Limb (tissue), 2 donors: ENCODE measurements around the gene KRTAP25-1.

Source experiments
- DNase-seq, 2 donors: peaks; one replicate each; pipeline ENCODE4 v3.0.0-alpha.2; 2016; ENCODE audit errors: extremely low spot score in 2 of 2

Gene KRTAP25-1, protein sequence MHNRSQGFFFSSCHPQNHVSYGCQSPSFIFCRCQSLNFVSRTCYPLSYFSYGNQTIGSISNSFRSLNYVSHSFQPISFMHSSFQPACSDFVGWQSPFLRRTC

DNA sequence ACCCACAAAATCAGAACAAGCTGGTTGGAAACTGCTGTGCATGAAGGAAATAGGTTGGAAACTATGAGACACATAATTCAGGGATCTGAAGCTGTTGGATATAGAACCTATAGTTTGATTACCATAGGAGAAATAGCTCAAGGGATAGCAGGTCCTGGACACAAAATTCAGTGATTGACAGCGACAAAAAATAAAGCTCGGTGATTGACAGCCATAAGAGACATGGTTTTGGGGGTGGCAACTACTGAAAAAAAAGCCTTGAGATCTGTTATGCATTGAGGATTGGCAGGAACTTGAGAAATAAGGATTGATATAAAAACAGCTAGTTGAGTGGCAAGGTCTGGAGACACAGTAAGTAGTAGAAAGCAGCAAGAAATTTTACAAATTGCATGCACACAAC, at the start of gene KRTAP25-1:
KRTAP25-1 (minus strand) TSS at position 300 of the 400 bp plus-strand sequence; CDS start at position 276, 24 bp downstream.
- DNase-seq: no peak

DNA sequence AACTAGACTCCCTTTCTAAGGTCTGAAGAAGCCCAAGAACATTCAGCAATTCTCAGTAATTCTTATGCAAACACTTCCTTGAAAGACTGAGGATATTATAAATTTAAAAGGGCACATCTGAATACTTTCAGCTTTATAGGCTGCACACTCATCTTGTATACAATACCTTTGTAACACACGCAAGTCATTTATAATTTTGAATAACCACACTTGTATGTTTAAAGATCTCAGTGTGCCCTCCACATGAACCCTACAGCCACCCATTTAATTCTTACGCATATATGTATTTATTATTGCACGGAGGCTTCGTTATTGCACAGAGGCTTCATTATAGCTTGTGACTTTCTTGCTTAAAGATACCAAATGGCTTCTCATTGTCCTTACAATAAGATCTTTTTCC, 49.4 kb upstream of the KRTAP25-1 start:
- no peak for DNase-seq

DNA sequence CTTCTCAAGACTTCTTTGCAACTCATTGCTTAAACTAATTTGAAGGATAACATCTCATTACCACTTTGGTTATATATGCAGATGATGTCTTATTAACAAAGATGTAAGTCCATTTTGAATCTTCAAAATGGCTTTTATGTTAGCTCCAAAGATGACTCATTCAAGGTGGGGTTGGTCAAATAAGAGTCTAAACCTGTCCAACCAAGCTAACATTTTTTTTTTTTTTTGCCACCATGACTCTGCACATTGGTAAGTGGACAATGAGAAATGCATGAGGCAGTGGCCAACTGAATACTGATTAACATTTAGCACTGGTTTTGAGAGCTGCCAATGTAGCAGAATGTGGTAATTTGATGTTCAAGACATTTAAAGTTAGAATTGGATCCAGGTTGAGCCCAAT, 48.5 kb upstream of the KRTAP25-1 start:
- no peak for DNase-seq

DNA sequence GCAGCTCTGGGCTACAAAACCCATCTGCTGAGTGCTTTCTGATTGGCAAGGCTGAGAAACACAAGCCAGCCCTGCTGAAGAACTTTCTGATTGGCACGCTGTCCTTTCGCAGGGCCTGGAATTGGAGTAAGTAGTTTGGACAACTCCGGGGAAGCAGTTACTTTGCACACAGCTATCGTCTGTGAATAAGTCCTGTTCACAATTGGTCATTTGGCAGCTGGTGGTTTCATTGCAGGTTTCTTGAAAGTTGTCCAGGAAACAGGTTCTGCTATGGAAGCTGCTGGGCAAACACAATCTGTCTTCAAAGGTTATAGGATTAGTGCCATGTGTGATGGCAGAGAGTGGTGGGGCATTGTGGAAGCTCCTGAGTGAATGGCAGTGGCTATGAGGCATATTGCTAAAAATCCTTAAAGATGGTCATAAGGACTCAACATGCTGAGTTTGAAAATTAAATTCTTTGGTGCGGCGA, 48.0 kb upstream of the KRTAP25-1 start, which contains the start of gene KRTAP27-1:
KRTAP27-1 (minus strand) TSS at position 419 of the 469 bp plus-strand sequence; CDS start at position 393, 26 bp downstream.
- no peak for DNase-seq

DNA sequence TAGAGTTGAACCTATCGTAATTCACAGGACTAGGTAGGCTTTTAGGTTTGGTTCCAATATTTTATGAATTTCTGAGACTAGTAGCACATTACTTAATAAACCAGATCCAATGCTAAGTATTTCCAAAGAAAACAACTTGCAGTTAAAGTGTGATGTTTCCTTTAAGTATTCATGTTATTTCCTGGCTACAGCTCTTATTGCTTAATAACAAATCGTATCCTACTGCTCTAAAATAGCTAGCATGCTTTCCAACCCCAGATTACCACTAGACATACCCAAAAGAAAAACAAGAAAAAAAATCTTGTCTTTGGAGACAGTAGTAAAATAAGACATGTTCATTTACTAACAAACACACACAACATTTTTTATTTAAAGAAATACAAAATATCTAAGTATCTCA, 47.3 kb upstream of the KRTAP25-1 start:
- DNase-seq: no peak

DNA sequence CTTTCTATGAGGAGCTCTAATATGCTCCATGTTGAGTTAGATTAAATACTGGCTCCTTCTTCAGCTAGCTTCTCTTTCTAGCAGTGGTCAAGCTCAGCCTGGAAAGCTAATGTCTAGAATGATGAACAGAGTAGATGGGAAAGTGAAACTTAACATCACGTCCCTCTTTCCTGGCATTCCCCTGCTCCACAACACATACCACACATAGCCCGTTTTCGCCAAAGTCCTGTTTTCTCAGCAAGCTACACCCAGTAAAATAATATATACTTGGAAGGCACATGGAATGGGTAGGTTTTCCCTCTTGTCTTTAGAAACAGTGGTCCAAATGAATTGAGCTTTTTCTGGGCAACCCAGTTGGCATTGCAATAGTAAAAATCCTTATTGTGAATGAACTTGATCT, 44.4 kb upstream of the KRTAP25-1 start:
- no peak for DNase-seq

DNA sequence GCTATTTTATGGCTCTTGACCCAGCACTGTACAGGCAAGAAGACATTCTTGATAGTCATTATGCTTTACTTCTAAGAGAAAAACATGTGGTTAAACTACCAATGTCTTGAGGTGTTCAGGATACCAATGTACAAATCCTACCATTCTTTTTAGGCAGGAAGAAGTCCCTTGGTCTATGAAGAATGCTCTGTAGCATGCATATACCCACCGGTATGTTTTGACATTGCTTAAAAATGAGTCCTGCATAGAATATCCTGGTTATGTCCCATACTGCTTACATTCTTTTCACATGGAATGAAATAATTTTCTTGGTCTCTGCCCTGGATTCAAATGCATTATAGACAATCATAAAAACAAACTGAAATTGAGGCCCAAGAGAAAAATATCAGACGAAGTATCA, 43.4 kb upstream of the KRTAP25-1 start:
- no peak for DNase-seq

DNA sequence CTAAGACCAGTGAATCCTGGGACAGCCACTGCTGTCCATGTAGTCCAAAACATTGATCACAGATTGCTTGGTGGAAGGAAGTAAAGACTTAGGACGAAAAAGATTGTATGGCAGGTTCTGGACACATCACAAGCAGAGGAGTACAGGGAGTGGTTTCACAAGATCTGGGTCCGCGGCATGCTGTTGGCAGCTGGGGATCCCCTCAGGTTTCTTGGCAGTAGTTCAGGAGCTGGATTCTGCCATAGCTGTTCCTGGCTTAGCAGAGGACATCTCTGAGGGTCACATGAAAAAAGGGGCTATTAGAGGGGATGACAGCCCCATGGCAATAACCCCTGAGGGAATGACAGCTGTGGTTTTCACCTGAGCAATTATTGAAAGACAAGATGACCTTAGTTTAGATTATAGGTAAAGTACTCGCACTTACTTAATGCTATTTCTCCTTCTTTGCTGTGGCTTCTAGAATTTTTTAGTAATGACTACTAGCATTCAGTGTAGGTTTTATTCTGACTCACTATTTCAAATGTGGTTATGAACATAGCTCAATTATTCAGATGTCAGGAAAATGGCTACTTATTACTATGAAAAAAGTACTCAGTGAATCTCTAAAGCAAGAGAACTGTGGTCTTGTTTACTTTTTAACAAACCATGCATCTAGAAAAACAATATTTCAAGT, 40.0 kb upstream of the KRTAP25-1 start:
- no peak for DNase-seq

DNA sequence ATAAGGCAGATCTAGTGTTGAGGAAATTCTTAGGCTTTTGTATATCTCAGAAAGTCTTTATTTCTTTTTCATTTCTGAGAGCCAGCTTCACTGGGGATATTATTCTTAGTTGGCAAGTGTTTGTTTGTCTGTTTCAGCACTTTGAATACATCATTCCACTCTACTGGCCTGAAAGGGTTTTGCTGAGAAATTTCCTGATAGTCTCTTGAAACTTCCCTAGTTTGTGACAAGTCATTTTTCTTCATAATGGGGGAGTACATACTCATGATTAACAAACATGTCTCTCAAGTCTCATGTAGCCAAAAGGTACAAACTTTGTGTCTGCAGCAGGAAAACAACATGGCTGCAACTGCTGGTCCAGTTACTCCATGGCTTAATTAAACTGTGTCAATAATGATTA, 37.1 kb upstream of the KRTAP25-1 start:
- DNase-seq: no peak

DNA sequence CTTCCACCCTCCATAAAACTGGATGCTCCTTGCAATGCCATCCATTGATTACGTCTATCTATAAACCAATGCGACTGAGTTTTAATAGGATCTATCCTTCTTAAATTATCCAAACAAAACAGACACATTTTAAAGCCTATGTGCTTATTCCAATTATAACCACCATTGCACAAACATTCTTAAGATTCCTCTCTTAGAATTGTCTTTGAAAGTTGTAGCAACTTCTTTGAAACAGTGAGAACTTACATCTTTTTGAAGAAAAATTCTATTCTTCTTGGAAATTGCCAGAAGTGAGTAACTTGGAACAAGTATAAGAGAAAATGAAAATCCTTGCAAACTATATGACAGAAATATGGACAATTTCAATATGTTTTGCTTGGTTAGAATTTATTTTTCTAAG, 30.9 kb upstream of the KRTAP25-1 start, which contains the start of gene KRTAP26-1:
KRTAP26-1 (minus strand) TSS at position 101 of the 400 bp plus-strand sequence. CDS start 280 bp downstream, outside the sequence.
- no peak for DNase-seq

DNA sequence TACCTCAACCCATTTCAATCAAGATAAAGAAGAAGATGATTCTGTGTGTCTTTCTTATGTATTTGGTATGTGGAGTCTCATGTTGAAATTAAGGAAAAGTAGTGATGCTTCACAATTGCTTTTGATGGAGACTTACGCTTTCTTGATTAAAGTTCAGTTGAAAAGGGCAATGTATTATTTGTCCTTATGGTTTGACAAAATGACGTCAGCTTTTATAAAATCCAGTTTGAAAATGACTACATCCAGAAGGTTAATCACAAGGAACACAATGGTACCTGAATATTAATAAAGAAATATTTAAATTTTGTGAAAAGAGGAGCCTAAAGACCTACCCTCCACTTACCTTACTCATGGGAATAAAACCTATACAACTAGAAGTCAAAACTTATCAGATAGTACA, 26.4 kb upstream of the KRTAP25-1 start:
- DNase-seq: no peak

DNA sequence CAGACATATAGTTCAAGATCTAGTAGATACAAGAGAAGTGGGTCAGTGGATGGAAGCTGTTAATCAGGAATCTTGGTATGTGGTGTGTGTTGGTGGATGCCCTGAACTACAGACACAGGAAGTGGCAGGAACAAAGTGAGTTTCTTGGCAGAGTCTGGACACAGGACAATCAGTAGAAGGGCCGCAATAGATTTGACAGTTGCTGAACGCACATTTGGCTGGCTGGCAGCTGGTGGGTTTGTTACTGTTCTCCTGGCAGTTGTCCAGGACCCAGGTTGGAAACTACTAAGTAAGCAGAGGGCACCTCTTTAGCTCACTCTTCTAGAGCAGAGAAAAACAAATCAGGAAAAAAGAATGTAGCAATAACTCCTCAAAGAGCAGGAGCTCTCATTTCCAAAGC, 17.6 kb upstream of the KRTAP25-1 start:
- no peak for DNase-seq

DNA sequence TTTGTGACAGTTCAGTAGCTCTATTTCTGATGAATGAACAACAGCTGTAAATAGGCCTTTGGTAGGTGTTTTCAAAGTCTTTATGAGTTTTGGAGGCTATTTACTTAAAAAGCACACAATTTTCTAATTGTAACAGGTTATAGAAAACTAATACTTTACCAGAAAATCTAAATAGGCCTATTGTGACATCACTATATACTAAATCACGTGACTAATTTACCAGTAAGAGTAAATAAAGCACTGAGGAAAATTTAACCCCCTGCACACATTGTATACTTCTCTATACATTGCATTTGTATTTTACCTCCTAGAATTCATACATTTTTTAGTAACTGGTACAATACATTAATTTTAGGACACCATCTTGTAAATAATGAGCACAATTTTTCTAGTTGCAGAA, 15.8 kb upstream of the KRTAP25-1 start:
- DNase-seq: no peak

DNA sequence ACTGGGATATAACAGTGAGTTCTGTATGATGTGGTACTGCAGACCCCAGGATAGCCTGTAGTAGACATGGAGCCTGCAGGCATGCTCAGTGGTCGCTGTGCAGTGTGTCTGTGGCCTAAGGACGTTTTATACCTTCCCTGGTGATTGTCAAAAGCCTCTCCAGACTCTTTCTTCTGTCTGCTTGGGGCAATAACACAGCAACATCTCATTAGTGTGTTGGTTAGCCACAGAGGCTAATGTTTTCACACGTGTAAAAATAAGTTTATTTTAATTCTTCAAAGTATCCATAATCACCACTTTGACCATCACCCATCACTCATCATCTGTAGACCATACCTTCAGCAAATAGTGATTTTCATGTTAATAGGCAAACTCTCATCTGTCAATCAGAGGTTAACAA, 6.5 kb downstream of the KRTAP25-1 start, which contains the start of gene KRTAP24-1:
KRTAP24-1 (minus strand) TSS at position 101 of the 400 bp plus-strand sequence; CDS start at position 83, 18 bp downstream.
- no peak for DNase-seq

DNA sequence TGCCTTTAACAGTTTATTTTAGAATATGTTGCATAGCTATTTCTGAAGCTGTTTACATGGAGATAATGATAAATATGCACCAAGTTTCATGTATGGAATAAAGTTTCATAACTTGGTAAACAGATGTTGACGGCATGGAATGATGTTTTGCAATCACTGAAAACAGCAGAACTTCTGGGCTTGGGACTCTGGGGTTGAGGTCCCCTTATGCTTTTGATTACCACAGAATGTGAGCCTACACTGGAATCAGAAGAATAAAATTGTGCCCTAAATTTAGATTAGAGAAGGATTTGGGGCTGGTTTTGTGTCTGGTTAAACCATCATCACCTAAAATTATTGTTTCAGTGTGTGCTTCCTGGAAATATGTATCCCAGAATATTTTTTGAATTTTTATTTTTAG, 17.7 kb downstream of the KRTAP25-1 start:
- DNase-seq: peak in 1 of 2 donors; percentile 36

DNA sequence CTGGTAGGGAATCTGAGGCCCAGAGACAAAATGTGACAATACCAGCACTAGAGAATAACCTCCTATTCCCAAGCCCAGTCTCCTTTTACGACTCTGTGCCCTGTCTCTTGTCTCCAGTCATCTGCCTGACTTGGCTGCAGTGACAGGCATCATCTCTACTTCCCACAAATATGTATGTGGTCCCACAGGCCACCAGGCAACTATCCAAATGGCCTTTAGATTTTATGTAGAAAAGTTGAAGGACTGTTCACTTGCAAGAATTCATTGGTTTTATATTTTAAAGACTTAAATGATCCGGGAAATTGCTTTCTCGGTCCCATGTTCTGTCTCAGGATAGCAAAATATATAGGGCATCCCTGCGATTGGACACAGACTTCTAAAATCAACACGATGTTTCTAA, 18.2 kb downstream of the KRTAP25-1 start:
- DNase-seq: no peak

DNA sequence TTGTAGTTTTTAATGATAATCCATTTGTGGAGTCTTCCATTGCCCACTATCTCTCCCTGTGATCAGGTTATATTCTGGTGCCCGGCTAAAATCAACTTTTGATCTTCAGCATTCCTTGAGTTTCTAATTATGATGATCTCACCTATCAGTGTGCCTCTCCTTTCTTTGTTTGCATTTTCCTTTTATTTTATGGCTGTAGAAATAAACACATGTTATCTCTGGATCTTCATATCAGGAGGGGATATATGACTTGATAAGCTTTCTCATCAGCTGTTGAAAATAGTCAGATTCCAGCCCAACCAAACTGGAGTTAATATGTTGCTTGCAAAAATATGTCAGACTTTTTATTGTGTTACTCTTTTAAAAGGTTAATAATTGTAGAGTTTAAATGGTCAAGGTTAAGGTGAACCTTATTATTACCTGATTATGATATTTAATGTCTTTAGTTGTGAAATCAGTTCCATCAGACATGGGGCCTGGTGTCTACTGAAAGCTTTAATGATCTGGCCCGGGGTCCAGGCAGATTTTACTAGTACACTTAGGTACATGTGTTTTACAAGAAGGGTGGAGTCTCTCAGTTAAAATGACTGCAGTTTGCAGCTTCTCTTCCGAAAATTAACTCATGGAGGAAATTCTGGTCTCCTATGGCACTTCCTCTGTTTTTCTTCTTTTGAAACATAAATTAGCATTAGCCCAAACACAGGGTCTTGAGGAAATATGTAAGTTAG, 19.3 kb downstream of the KRTAP25-1 start:
- DNase-seq: no peak

DNA sequence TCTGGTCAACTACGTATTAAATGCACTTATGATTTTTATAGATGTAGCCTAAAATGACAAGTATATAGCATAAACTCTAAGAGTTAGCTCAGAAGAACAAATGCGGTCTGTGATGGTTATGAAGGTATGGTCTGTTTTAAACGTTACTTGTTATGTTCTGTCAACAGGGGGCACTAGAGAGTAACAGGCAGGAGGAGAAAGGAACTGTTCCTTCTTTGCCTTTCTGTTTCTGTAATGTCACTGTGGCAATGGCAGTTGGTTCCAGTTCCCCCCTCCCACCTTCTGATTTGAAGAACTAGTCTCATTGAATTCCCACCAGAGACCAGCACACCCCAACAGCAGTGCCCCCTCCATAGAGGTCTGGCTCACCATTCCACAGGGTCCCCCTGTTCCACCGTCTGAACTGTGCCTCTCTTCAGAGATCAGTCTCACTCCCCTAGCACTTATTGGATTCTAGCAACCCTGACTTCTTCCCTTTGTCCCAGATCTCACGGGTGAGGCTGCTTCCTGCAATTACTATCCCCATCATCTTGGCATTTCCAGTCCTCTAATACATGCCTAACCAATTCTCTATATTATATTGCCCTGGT, 20.6 kb downstream of the KRTAP25-1 start:
- no peak for DNase-seq

DNA sequence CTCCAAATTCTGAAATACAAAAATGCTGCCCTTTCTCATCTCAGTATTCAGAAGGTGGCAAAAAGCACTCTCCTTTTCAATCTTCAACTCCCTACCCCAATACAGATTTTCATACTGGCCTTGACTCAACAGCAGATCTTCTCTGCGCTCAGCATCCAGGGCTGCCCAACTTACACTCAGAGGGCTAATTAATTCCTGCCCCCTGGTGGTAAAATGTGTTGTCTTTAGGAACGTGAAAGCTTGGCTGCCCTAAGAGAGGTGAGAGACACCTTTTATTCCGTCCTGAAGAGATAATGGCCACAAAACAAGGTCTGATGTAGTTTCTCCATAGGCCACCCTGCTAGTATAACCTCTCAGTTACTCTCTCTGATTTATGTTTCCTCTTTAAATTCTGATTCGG, 31.5 kb downstream of the KRTAP25-1 start:
- no peak for DNase-seq

DNA sequence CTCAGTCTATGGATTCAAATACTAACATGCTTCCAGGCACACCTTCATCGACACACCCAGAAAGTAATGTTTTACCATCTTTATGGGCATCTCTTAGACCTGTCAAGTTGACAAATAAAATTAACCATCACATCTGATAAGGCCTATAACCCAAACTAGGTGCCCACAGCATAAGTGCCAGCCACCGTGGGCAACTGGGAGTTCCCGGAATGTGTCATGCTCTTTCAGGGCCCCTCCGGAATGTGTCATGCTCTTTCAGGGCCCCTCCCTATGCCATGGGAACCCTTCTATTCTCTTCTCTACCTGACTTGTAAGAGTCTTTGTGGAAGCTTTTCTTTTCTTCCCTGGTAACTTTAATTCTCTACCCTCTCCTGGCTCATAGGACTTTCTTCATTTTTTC, 33.2 kb downstream of the KRTAP25-1 start:
- DNase-seq: no peak

DNA sequence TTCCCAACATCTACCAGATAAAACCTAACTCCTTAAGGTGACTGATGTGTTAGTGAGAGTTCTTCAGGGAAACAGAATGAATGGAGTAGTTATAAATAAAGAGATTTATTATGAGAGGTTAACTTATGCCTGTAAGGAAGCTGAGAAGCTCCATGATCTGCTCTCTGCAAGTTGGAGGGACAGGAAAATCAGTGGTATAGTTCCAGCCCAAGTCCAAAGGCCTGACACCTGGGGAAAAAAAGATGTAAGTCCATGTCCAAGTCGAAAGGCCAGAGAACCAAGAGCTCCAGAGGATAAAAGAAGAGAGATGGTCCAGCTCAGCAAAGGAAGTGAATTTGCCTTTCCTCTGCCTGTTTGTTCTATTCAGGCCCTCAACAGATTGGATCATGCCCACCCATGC, 33.6 kb downstream of the KRTAP25-1 start:
- no peak for DNase-seq

DNA sequence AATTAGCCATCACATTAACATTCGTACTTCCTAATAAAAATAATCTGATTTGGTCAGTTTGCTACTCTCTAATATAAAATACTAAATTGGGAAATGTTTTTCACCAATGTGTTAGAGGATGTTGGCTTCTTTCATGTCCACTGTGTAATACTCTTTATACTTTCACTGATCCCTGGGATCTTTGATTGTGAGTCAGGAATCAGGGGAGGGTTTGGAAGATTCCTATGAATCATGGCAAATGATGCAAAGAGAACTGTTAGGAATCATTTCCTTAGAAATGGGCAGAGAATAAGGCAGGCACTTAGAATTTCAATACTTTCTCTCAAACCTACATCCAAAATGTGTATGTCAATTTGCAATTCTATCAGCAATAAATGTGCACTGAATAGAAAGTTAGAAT, 37.5 kb downstream of the KRTAP25-1 start:
- no peak for DNase-seq
